HCT116 (cell line): ENCODE results near the gene LYVE1. TPM values are rescaled to one million over a fixed set of nuclear protein-coding genes. Genes with fewer than 3 reads are reported as not detected.
A peak's percentile ranks its signal among the peaks of the same experiment; 100 is the strongest.

Source experiments
- ATAC-seq: fragments of 200-7000 bp; cut with Tn5 transposase; 2 replicates; pipeline ENCODE4 v1.9.1; 2020; ENCODE audit warnings: mild to moderate bottlenecking, moderate library complexity
- BruUV-seq: library from RNA; stranded (reverse); fragments of 400-500 nt; replicated peaks from 2 replicates; lab custom pipeline; 2021; lab: Mats Ljungman, UMichigan
- CTCF ChIA-PET: fragments of 300-600 bp; sonication (Branson Sonifier 250); formaldehyde crosslinking; loops from one replicate; lab custom pipeline; 2021; ENCODE audit warnings: antibody characterized with exemption; lab: Charles Lee
- POLR2A ChIA-PET: fragments of 300-600, 350-600 bp; sonication (Branson Sonifier 250); formaldehyde crosslinking; loops from one replicate; lab custom pipeline; 2021; ENCODE audit warnings: antibody characterized with exemption; lab: Charles Lee
- RAD21 ChIA-PET, 2 experiments: fragments of 300-600 bp; sonication (Branson Sonifier 250); formaldehyde crosslinking; loops; one replicate each; lab custom pipeline; 2023; ENCODE audit warnings: low total read pairs in 2 of 2; ENCODE audit not compliant: uncharacterized antibody in 2 of 2, unreplicated experiment in 2 of 2, low non-redundant PET in 1 of 2; lab: Charles Lee
- DNase-seq: peaks from one replicate; pipeline ENCODE4 v3.0.0-alpha.2; 2010; ENCODE audit warnings: low read depth, low spot score
- H2AFZ ChIP-seq: fragments of 200-600 bp; shearing (Covaris generic), sonication (generic); 2 replicates; pipeline ENCODE4 v1.6.1; 2017; ENCODE audit warnings: low read depth, mixed run types, mixed read lengths, antibody characterized with exemption, low read length; ENCODE audit not compliant: poor library complexity, severe bottlenecking
- H3K27ac ChIP-seq: 2 replicates; pipeline ENCODE4 v1.5.1; 2012; ENCODE audit warnings: low read depth, low read length
- H3K27me3 ChIP-seq: fragments of 200-600 bp; sonication (generic); 2 replicates; pipeline ENCODE4 v1.6.1; 2016; ENCODE audit warnings: mixed run types, low read length, mixed read lengths; ENCODE audit not compliant: insufficient read depth
- H3K36me3 ChIP-seq, 2 experiments: fragments of 200-500 bp in 1 of 2; fragments of 200-600 bp in 1 of 2; sonication (Bioruptor generic) in 1 of 2; sonication (generic) in 1 of 2; 2 replicates each; pipeline versions ENCODE4 v1.5.1 to v1.6.1; 2014 to 2016; ENCODE audit warnings: low read length in 2 of 2, inconsistent platforms in 1 of 2, mixed read lengths in 1 of 2, mixed run types in 1 of 2; ENCODE audit not compliant: insufficient read depth in 2 of 2, control insufficient read depth in 1 of 2
- H3K4me1 ChIP-seq, 2 experiments: fragments of 200-600 bp in 1 of 2; sonication (generic) in 1 of 2; 2 replicates each; pipeline versions ENCODE4 v1.5.1 to v1.6.1; 2012 to 2017; ENCODE audit warnings: low read length in 2 of 2, inconsistent platforms in 1 of 2, mild to moderate bottlenecking in 1 of 2, mixed read lengths in 1 of 2, mixed run types in 1 of 2, moderate library complexity in 1 of 2; ENCODE audit not compliant: insufficient read depth in 2 of 2, control insufficient read depth in 1 of 2
- H3K4me2 ChIP-seq: fragments of 200-600 bp; sonication (generic); 2 replicates; pipeline ENCODE4 v1.6.1; 2017; ENCODE audit warnings: mixed run types, low read length, mixed read lengths
- H3K4me3 ChIP-seq, 2 experiments: fragments of 200-600 bp in 1 of 2; sonication (generic) in 1 of 2; replicated peaks in 1 of 2; 2 replicates each; pipeline ENCODE4 v1.5.1; 2011 to 2016; ENCODE audit warnings: low read length in 2 of 2, control low read depth in 1 of 2, low read depth in 1 of 2, mild to moderate bottlenecking in 1 of 2, mixed read lengths in 1 of 2, mixed run types in 1 of 2
- H3K79me2 ChIP-seq: fragments of 200-600 bp; sonication (generic); 2 replicates; pipeline ENCODE4 v1.6.1; 2017; ENCODE audit warnings: mild to moderate bottlenecking, mixed run types, low read length, moderate library complexity, mixed read lengths; ENCODE audit not compliant: insufficient read depth
- H3K9ac ChIP-seq: fragments of 200-600 bp; sonication (generic); 2 replicates; pipeline ENCODE4 v1.6.1; 2016; ENCODE audit warnings: low read length, mixed read lengths
- H3K9me2 ChIP-seq: fragments of 200-600 bp; sonication (generic), shearing (Covaris generic); 2 replicates; pipeline ENCODE4 v1.6.1; 2017; ENCODE audit warnings: mixed run types, mild to moderate bottlenecking, moderate library complexity; ENCODE audit not compliant: insufficient read depth
- H3K9me3 ChIP-seq, 2 experiments: fragments of 200-500 bp in 1 of 2; fragments of 200-600 bp in 1 of 2; sonication (Bioruptor generic) in 1 of 2; sonication (generic) in 1 of 2; 2 replicates each; pipeline ENCODE4 v1.6.1; 2014 to 2017; ENCODE audit warnings: low read length in 2 of 2, mixed read lengths in 2 of 2, inconsistent platforms in 1 of 2, low read depth in 1 of 2, mild to moderate bottlenecking in 1 of 2, mixed run types in 1 of 2, moderate library complexity in 1 of 2; ENCODE audit not compliant: control insufficient read depth in 1 of 2, insufficient read depth in 1 of 2
- H4K20me1 ChIP-seq: fragments of 200-600 bp; sonication (generic), shearing (Covaris generic); 2 replicates; pipeline ENCODE4 v1.6.1; 2017; ENCODE audit warnings: mixed run types, mild to moderate bottlenecking, moderate library complexity; ENCODE audit not compliant: insufficient read depth
- CBX3 ChIP-seq: IDR thresholded peaks from 2 replicates; pipeline ENCODE4 v1.6.1; 2012; ENCODE audit warnings: low read depth
- CEBPB ChIP-seq: IDR thresholded peaks from 2 replicates; pipeline ENCODE4 v1.6.1; 2012; ENCODE audit warnings: low read depth
- TCF7L2 ChIP-seq: IDR thresholded peaks from 2 replicates; pipeline ENCODE4 v1.7.0; 2011; ENCODE audit warnings: borderline replicate concordance, inconsistent platforms; ENCODE audit not compliant: insufficient read depth, insufficient read length; ENCODE audit errors: extremely low read depth
- ZFX ChIP-seq: fragments of 450-650 bp; IDR thresholded peaks from 2 replicates; pipeline ENCODE4 v1.6.1; 2017
- intact Hi-C: fragments of 100-400 bp; cut with micrococcal nuclease; formaldehyde crosslinking; loops from 2 replicates; pipeline ENCODE4 v1.10.0; 2022
- total RNA-seq: library from RNA; stranded (reverse); gene quantifications from one replicate; pipeline ENCODE4 v1.2.1, GENCODE V29; 2021; ENCODE audit not compliant: unreplicated experiment
- TF ChIP-seq, protein P1 (sequence below), 3 experiments: fragments of 200-600 bp in 1 of 3; sonication (generic) in 1 of 3; IDR thresholded peaks in 2 of 3; conservative IDR thresholded peaks in 1 of 3; 2 replicates each; pipeline ENCODE4 v1.5.1; 2012 to 2017; ENCODE audit warnings: low read depth in 2 of 3, low read length in 2 of 3, antibody characterized with exemption in 1 of 3, borderline replicate concordance in 1 of 3, control low read depth in 1 of 3, mild to moderate bottlenecking in 1 of 3, mixed read lengths in 1 of 3, mixed run types in 1 of 3, moderate library complexity in 1 of 3; ENCODE audit not compliant: insufficient read depth in 1 of 3

LYVE1 gene
- total RNA-seq, 1 experiment from 2014 or later, result 0.34 TPM

DNA sequence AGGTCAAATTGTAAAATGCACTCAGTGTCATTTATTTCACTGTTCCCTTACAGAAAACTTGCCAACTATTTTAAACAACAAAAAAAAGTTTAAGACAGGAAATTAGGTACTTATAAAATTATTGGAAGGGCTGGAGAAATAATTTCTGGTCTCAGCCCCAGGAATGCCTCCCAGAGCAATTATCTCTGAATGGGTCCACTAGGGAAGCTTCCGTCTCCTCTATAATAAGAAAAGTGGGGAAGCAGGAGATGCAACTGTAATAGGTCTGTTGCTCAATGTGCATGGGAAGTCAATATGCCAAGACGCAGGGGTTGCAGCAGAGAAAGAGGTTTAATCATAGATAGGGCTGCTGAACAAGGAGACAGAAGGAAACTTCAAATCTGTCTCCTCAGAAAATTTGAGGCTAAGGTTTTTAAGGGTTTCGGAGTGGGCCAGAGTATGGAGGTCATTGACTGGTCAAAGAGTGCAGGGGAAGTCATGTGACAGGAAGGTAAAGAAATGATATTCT, 16.6 kb downstream of the LYVE1 start:
- TF ChIP-seq CBX3, result peak; percentile 52; the same call in 1 of the 2 replicates
- TF ChIP-seq CEBPB, result no peak
- H3K27ac ChIP-seq, result no peak overlapping the region
- DNase-seq, result no peak
- ATAC-seq, result no peak
- no peak overlapping the region for H3K4me3 ChIP-seq
- BruUV-seq, result no TSS peak
- no peak overlapping the region for H3K4me2 ChIP-seq
- intact Hi-C loops, result no loop called here
- H3K4me1 ChIP-seq, result peaks cover 5 to 32% of the 10 kb centered on the region in 2 experiments; a peak in 3 of 4 replicates
- ChIA-PET RAD21 (no interaction called here), POLR2A (no interaction called here), CTCF (no interaction called here)
- no peaks in the 10 kb centered on the region for H4K20me1 ChIP-seq
- H3K27me3 ChIP-seq, result no peaks in the 10 kb centered on the region
- H3K9ac ChIP-seq, result no peak overlapping the region
- H3K79me2 ChIP-seq, result no peaks in the 10 kb centered on the region
- H2AFZ ChIP-seq, result no peak overlapping the region
- no peaks in the 10 kb centered on the region for H3K36me3 ChIP-seq
- peaks cover 0 to 8% of the 10 kb centered on the region in 2 experiments; a peak in 1 of 4 replicates for H3K9me3 ChIP-seq
- no peaks in the 10 kb centered on the region for H3K9me2 ChIP-seq

DNA sequence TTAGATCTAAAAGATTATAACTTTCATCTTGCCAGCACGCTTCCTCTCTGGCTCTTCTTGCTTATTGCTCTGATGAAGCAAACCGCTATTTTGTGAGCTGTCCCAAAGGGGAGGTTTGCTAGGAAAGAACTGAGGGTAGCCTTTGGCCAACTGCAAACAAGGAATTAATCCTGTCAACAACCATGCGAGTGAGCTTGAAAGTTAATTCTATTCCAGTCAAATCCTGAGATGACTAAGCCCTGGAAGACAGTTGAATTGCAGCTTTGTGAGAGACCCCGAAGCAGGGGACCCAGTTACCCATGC, 17.2 kb downstream of the LYVE1 start:
- Histone ChIP-seq H2AFZ (no peak overlapping the region), H3K9me2 (no peaks in the 10 kb centered on the region), H3K4me2 (peak overlapping the region; percentile 62; the same call in 1 of the 2 replicates), H4K20me1 (no peaks in the 10 kb centered on the region), H3K9ac (no peak overlapping the region), H3K4me1 (peaks cover 0 to 25% of the 10 kb centered on the region in 2 experiments; a peak in 2 of 4 replicates), H3K36me3 (no peaks in the 10 kb centered on the region), H3K27me3 (no peaks in the 10 kb centered on the region), H3K79me2 (no peaks in the 10 kb centered on the region), H3K9me3 (peaks cover 0 to 8% of the 10 kb centered on the region in 2 experiments; a peak in 1 of 4 replicates), H3K4me3 (no peak overlapping the region), H3K27ac (no peak overlapping the region)
- ATAC-seq (no peak), DNase-seq (no peak)
- ChIA-PET RAD21 (no interaction called here), CTCF (no interaction called here), POLR2A (no interaction called here)
- no TSS peak for BruUV-seq
- intact Hi-C loops, result no loop called here
- TF ChIP-seq ZFX, result no peak
- TF ChIP-seq, protein P1, sequence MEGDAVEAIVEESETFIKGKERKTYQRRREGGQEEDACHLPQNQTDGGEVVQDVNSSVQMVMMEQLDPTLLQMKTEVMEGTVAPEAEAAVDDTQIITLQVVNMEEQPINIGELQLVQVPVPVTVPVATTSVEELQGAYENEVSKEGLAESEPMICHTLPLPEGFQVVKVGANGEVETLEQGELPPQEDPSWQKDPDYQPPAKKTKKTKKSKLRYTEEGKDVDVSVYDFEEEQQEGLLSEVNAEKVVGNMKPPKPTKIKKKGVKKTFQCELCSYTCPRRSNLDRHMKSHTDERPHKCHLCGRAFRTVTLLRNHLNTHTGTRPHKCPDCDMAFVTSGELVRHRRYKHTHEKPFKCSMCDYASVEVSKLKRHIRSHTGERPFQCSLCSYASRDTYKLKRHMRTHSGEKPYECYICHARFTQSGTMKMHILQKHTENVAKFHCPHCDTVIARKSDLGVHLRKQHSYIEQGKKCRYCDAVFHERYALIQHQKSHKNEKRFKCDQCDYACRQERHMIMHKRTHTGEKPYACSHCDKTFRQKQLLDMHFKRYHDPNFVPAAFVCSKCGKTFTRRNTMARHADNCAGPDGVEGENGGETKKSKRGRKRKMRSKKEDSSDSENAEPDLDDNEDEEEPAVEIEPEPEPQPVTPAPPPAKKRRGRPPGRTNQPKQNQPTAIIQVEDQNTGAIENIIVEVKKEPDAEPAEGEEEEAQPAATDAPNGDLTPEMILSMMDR (IDR thresholded peaks at IDR 0.05 in 2 of 3, conservative IDR thresholded peaks at IDR 0.05 in 1 of 3; ENCODE audit: borderline replicate concordance in 1 of 3, insufficient read depth in 1 of 3, low read depth in 2 of 3, low read length in 2 of 3), result no peak
- no peak for TF ChIP-seq CBX3
- TF ChIP-seq TCF7L2, result no peak
